Fibroblast of lung (primary cell): ENCODE results near the gene PSTPIP2.

ENCODE experiments used
- CTCF ChIP-seq, 2 donors: IDR thresholded peaks in 1 of 2; conservative IDR thresholded peaks in 1 of 2; 1 replicate in 1 of 2; 2 replicates in 1 of 2; pipeline ENCODE4 v1.5.1; 2011 to 2012; ENCODE audit warnings: low read length in 2 of 2, control low read depth in 1 of 2, inconsistent platforms in 1 of 2, low read depth in 1 of 2, mild to moderate bottlenecking in 1 of 2
- EZH2 ChIP-seq: IDR thresholded peaks from 2 replicates; pipeline ENCODE4 v1.5.1; 2012; ENCODE audit warnings: low read length, control low read depth, mild to moderate bottlenecking; ENCODE audit errors: missing control alignments

- TF ChIP-seq CTCF (conservative IDR thresholded peaks at IDR 0.05 in 1 of 2, IDR thresholded peaks at IDR 0.05 in 1 of 2; ENCODE audit: low read depth in 1 of 2, low read length in 2 of 2) (no peak), EZH2 (no peak)
Measured at GRCh38 chr18:45958027-45958426, 114.0 kb downstream of the PSTPIP2 start.
